Upper lobe of right lung (tissue), 1 donor: Measurements from ENCODE around the gene ABLIM3. TPM values are rescaled to one million over a fixed set of nuclear protein-coding genes. Genes with fewer than 3 reads are reported as not detected.

Experiments
- ATAC-seq: fragments of 200-7000 bp; cut with Tn5 transposase; one replicate; pipeline ENCODE4 v1.9.1; 2020; ENCODE audit warnings: mild to moderate bottlenecking, moderate library complexity
- DNase-seq: peaks from one replicate; pipeline ENCODE4 v3.0.0-alpha.2; 2020
- H3K27ac ChIP-seq: fragments of 200-600 bp; one replicate; pipeline ENCODE4 v1.8.0; 2022
- H3K27me3 ChIP-seq: fragments of 200-600 bp; one replicate; pipeline ENCODE4 v1.8.0; 2022; ENCODE audit warnings: mild to moderate bottlenecking
- H3K36me3 ChIP-seq: fragments of 200-600 bp; one replicate; pipeline ENCODE4 v1.8.0; 2022
- H3K4me1 ChIP-seq: fragments of 200-600 bp; one replicate; pipeline ENCODE4 v1.8.0; 2022
- H3K4me3 ChIP-seq: fragments of 200-600 bp; one replicate; pipeline ENCODE4 v1.8.0; 2022; ENCODE audit warnings: mild to moderate bottlenecking
- H3K9me3 ChIP-seq: fragments of 200-600 bp; one replicate; pipeline ENCODE4 v1.8.0; 2022
- CTCF ChIP-seq: fragments of 200-600 bp; IDR thresholded peaks from one replicate; pipeline ENCODE4 v1.8.0; 2022; ENCODE audit warnings: antibody characterized with exemption
- intact Hi-C: fragments of 100-400 bp; cut with DNase I; formaldehyde crosslinking; loops from one replicate; pipeline ENCODE4 v1.11.0; 2022
- total RNA-seq: library from RNA; stranded (reverse); fragmentation: NEBNext Ultra II Directional; extraction: Animal tissue kit (Norgen Biotek cat#: 25700); gene quantifications from one replicate; pipeline ENCODE4 v1.2.1, GENCODE V29; 2021
- donor health status: DM: no; HTN: yes; CAD: no; lungs with severe emphysema.

ABLIM3 gene
- total RNA-seq, 1 donor from 2014 or later, result 31.9 TPM

GRCh38 chr5:149141957-149142851 is 911 bp downstream of the ABLIM3 start:
- Histone ChIP-seq H3K4me1 (peaks cover 15% of the 10 kb centered on the region), H3K36me3 (no peaks in the 10 kb centered on the region), H3K4me3 (peak overlapping the region; percentile 79), H3K27ac (peak overlapping the region; percentile 75), H3K9me3 (no peaks in the 10 kb centered on the region), H3K27me3 (no peaks in the 10 kb centered on the region)
- DNase-seq, result no peak
- TF ChIP-seq CTCF, result no peak
- intact Hi-C loops, result loop anchor here (10.0 kb wide), 1 partner anchor 93 kb away; no protein-coding TSS in a partner anchor
- ATAC-seq, result peak; percentile 61

GRCh38 chr5:149143470-149143869 is 2.2 kb downstream of the ABLIM3 start:
- Histone ChIP-seq H3K36me3 (no peaks in the 10 kb centered on the region), H3K9me3 (no peaks in the 10 kb centered on the region), H3K4me3 (no peak overlapping the region), H3K4me1 (peaks cover 15% of the 10 kb centered on the region), H3K27ac (no peak overlapping the region), H3K27me3 (no peaks in the 10 kb centered on the region)
- DNase-seq (no peak), ATAC-seq (no peak)
- TF ChIP-seq CTCF, result no peak
- intact Hi-C loops, result loop anchor here (10.0 kb wide), 1 partner anchor 91 kb away; no protein-coding TSS in a partner anchor

GRCh38 chr5:149144637-149145036 is 3.3 kb downstream of the ABLIM3 start:
- ATAC-seq, result no peak
- no peak overlapping the region for H3K4me3 ChIP-seq

GRCh38 chr5:149145138-149145537 is 3.8 kb downstream of the ABLIM3 start:
- ATAC-seq (no peak), DNase-seq (no peak)
- Histone ChIP-seq H3K4me1 (peaks cover 22% of the 10 kb centered on the region), H3K27ac (no peak overlapping the region), H3K27me3 (no peaks in the 10 kb centered on the region), H3K9me3 (no peaks in the 10 kb centered on the region), H3K36me3 (no peaks in the 10 kb centered on the region), H3K4me3 (no peak overlapping the region)
- intact Hi-C loops, result loop anchor here (10.0 kb wide), 1 partner anchor 90 kb away; no protein-coding TSS in a partner anchor
- no peak for TF ChIP-seq CTCF

More at GRCh38 chr5:149144637-149145036, 3.3 kb downstream of the ABLIM3 start:
- intact Hi-C loops, result loop anchor here (10.0 kb wide), 1 partner anchor 90 kb away; no protein-coding TSS in a partner anchor
- H3K36me3 ChIP-seq, result no peaks in the 10 kb centered on the region
- no peaks in the 10 kb centered on the region for H3K9me3 ChIP-seq
- no peaks in the 10 kb centered on the region for H3K27me3 ChIP-seq
- H3K4me1 ChIP-seq, result peaks cover 17% of the 10 kb centered on the region
- DNase-seq, result no peak
- peak overlapping the region; percentile 31 for H3K27ac ChIP-seq
- no peak for TF ChIP-seq CTCF

GRCh38 chr5:149147676-149148075 is 6.4 kb downstream of the ABLIM3 start:
- Histone ChIP-seq H3K36me3 (no peaks in the 10 kb centered on the region), H3K4me1 (peaks cover 42% of the 10 kb centered on the region), H3K27me3 (no peaks in the 10 kb centered on the region), H3K9me3 (no peaks in the 10 kb centered on the region), H3K4me3 (no peak overlapping the region), H3K27ac (no peak overlapping the region)
- intact Hi-C loops, result loop anchor here (10.0 kb wide), 1 partner anchor 87 kb away; no protein-coding TSS in a partner anchor
- DNase-seq, result no peak
- no peak for TF ChIP-seq CTCF
- no peak for ATAC-seq
